HG03439 (cell line): ENCODE results near the gene C17orf75.
A peak's percentile ranks its signal among the peaks of the same experiment; 100 is the strongest.
"Not testable (repeated sequence)": the region's sequence is repeated elsewhere in the genome, so short reads cannot be mapped to it uniquely, and the experiment has no call there.

ENCODE experiments used
- ATAC-seq: cut with Tn5 transposase; IDR thresholded peaks from one replicate; pipeline ENCODE4 v1.9.1; 2021; ENCODE audit warnings: mild to moderate bottlenecking, moderate library complexity; ENCODE audit not compliant: unreplicated experiment

C17orf75 gene

GRCh38 chr17:32345951-32346600 lies 4.1 kb upstream of the C17orf75 start:
- no peak for ATAC-seq

GRCh38 chr17:32342603-32343325 lies 791 bp upstream of the C17orf75 start:
- no peak for ATAC-seq

GRCh38 chr17:32341141-32341856 lies 674 bp downstream of the C17orf75 start:
- no peak for ATAC-seq

- ATAC-seq, result no peak
Observed at GRCh38 chr17:32335687-32336086, 6.3 kb downstream of the C17orf75 start.

GRCh38 chr17:32335046-32335445 lies 6.9 kb downstream of the C17orf75 start:
- ATAC-seq, result no peak

GRCh38 chr17:32333187-32333586 lies 8.8 kb downstream of the C17orf75 start:
- ATAC-seq, result no peak

GRCh38 chr17:32331243-32332040 lies 10.5 kb downstream of the C17orf75 start:
- ATAC-seq, result no peak

- no peak for ATAC-seq
Observed at GRCh38 chr17:32330147-32330546, 11.8 kb downstream of the C17orf75 start.

GRCh38 chr17:32327911-32328310 lies 14.1 kb downstream of the C17orf75 start:
- no peak for ATAC-seq

- no peak for ATAC-seq
Observed at GRCh38 chr17:32323811-32324491, 18.0 kb downstream of the C17orf75 start.

- no peak for ATAC-seq
Observed at GRCh38 chr17:32323046-32323445, 18.9 kb downstream of the C17orf75 start.

GRCh38 chr17:32320847-32321246 lies 21.1 kb downstream of the C17orf75 start:
- ATAC-seq, result no peak

- ATAC-seq, result not testable (repeated sequence)
Observed at GRCh38 chr17:32320080-32320479, 21.9 kb downstream of the C17orf75 start.

GRCh38 chr17:32319548-32319905 lies 22.4 kb downstream of the C17orf75 start:
- peak; percentile 76 for ATAC-seq

- no peak for ATAC-seq
Observed at GRCh38 chr17:32318071-32318470, 23.9 kb downstream of the C17orf75 start.

GRCh38 chr17:32317353-32317752 lies 24.6 kb downstream of the C17orf75 start:
- no peak for ATAC-seq

- not testable (repeated sequence) for ATAC-seq
Observed at GRCh38 chr17:32316653-32317052, 25.3 kb downstream of the C17orf75 start.

GRCh38 chr17:32315171-32315570 lies 26.8 kb downstream of the C17orf75 start:
- ATAC-seq, result no peak

GRCh38 chr17:32314636-32315035 lies 27.3 kb downstream of the C17orf75 start:
- no peak for ATAC-seq

- ATAC-seq, result no peak
Observed at GRCh38 chr17:32311028-32311536, 30.9 kb downstream of the C17orf75 start.
